GM21619 (cell line): ENCODE measurements around the gene ST6GALNAC3.
"Not testable (repeated sequence)": the region's sequence is repeated elsewhere in the genome, so short reads cannot be mapped to it uniquely, and the experiment has no call there.

Experiments
- ATAC-seq: cut with Tn5 transposase; IDR thresholded peaks from one replicate; pipeline ENCODE4 v1.9.1; 2021; ENCODE audit not compliant: unreplicated experiment

The ST6GALNAC3 gene

GRCh38 chr1:76074321-76075187, at the start of gene ST6GALNAC3:
ST6GALNAC3 (plus strand) TSS chr1:76074746.
- peak; percentile 80 for ATAC-seq

GRCh38 chr1:76027341-76027740, 47.2 kb upstream of the ST6GALNAC3 start:
- no peak for ATAC-seq

- ATAC-seq, result no peak
Measured at GRCh38 chr1:76029331-76029730, 45.2 kb upstream of the ST6GALNAC3 start.

- ATAC-seq, result no peak
Measured at GRCh38 chr1:76031496-76031895, 43.0 kb upstream of the ST6GALNAC3 start.

GRCh38 chr1:76033800-76034475, 40.6 kb upstream of the ST6GALNAC3 start:
- ATAC-seq, result no peak

- ATAC-seq, result no peak
Measured at GRCh38 chr1:76035053-76035452, 39.5 kb upstream of the ST6GALNAC3 start.

GRCh38 chr1:76037324-76037723, 37.2 kb upstream of the ST6GALNAC3 start:
- no peak for ATAC-seq

GRCh38 chr1:76038287-76039004, 36.1 kb upstream of the ST6GALNAC3 start:
- no peak for ATAC-seq

GRCh38 chr1:76046149-76046548, 28.4 kb upstream of the ST6GALNAC3 start:
- no peak for ATAC-seq

GRCh38 chr1:76048219-76048618, 26.3 kb upstream of the ST6GALNAC3 start:
- ATAC-seq, result no peak

GRCh38 chr1:76048926-76049325, 25.6 kb upstream of the ST6GALNAC3 start:
- no peak for ATAC-seq

GRCh38 chr1:76049498-76049897, 25.0 kb upstream of the ST6GALNAC3 start:
- no peak for ATAC-seq

- not testable (repeated sequence) for ATAC-seq
Measured at GRCh38 chr1:76050073-76050472, 24.5 kb upstream of the ST6GALNAC3 start.

- ATAC-seq, result no peak
Measured at GRCh38 chr1:76053021-76053420, 21.5 kb upstream of the ST6GALNAC3 start.

GRCh38 chr1:76054359-76054758, 20.2 kb upstream of the ST6GALNAC3 start:
- no peak for ATAC-seq

- no peak for ATAC-seq
Measured at GRCh38 chr1:76055987-76056386, 18.6 kb upstream of the ST6GALNAC3 start.

GRCh38 chr1:76059451-76059850, 15.1 kb upstream of the ST6GALNAC3 start:
- ATAC-seq, result no peak

GRCh38 chr1:76065270-76065669, 9.3 kb upstream of the ST6GALNAC3 start:
- ATAC-seq, result no peak

GRCh38 chr1:76066394-76066793, 8.2 kb upstream of the ST6GALNAC3 start:
- ATAC-seq, result no peak

GRCh38 chr1:76068542-76068941, 6.0 kb upstream of the ST6GALNAC3 start:
- ATAC-seq, result no peak

- no peak for ATAC-seq
Measured at GRCh38 chr1:76068953-76069561, 5.5 kb upstream of the ST6GALNAC3 start.
